Ecto neural progenitor cell (in vitro differentiated cells): Measurements from ENCODE around the gene RSF1.
"Not testable (repeated sequence)": the region's sequence is repeated elsewhere in the genome, so short reads cannot be mapped to it uniquely, and the experiment has no call there.

ENCODE experiments used
- DNase-seq: peaks from one replicate; pipeline ENCODE4 v3.0.0-alpha.2; 2018; ENCODE audit warnings: low spot score

Gene RSF1

GRCh38 chr11:77669848-77670511 is 150.5 kb downstream of the RSF1 start:
- no peak for DNase-seq

- no peak for DNase-seq
Observed at GRCh38 chr11:77668760-77669159, 151.8 kb downstream of the RSF1 start.

GRCh38 chr11:77665240-77665965 is 155.1 kb downstream of the RSF1 start:
- DNase-seq: no peak

GRCh38 chr11:77661670-77662069 is 158.9 kb downstream of the RSF1 start:
- DNase-seq: no peak

GRCh38 chr11:77660947-77661346 is 159.6 kb downstream of the RSF1 start:
- no peak for DNase-seq

GRCh38 chr11:77658213-77659013 is 162.1 kb downstream of the RSF1 start:
- DNase-seq: no peak

- DNase-seq: no peak
Observed at GRCh38 chr11:77656362-77656761, 164.2 kb downstream of the RSF1 start.

GRCh38 chr11:77654770-77655434 is 165.6 kb downstream of the RSF1 start:
- DNase-seq: no peak

GRCh38 chr11:77650123-77650522 is 170.4 kb downstream of the RSF1 start:
- DNase-seq: no peak

- DNase-seq: no peak
Observed at GRCh38 chr11:77647654-77648305, 172.7 kb downstream of the RSF1 start.

- no peak for DNase-seq
Observed at GRCh38 chr11:77644887-77645286, 175.6 kb downstream of the RSF1 start.

- no peak for DNase-seq
Observed at GRCh38 chr11:77642228-77642627, 178.3 kb downstream of the RSF1 start.

- peak; percentile 87 for DNase-seq
Observed at GRCh38 chr11:77637345-77638165, 183.0 kb downstream of the RSF1 start, which contains the start of gene CLNS1A. Gene CLNS1A, minus strand, starts transcription at chr11:77637794. Its CDS starts 80 bp downstream, at chr11:77637714.

- DNase-seq: no peak
Observed at GRCh38 chr11:77636731-77637344, 183.7 kb downstream of the RSF1 start.

GRCh38 chr11:77633926-77634325 is 186.6 kb downstream of the RSF1 start:
- DNase-seq: not testable (repeated sequence)

- no peak for DNase-seq
Observed at GRCh38 chr11:77630157-77630710, 190.3 kb downstream of the RSF1 start.

GRCh38 chr11:77619576-77620198 is 200.8 kb downstream of the RSF1 start:
- no peak for DNase-seq

- no peak for DNase-seq
Observed at GRCh38 chr11:77617892-77618291, 202.6 kb downstream of the RSF1 start.

- DNase-seq: no peak
Observed at GRCh38 chr11:77611921-77612320, 208.6 kb downstream of the RSF1 start.
